AG10803 (cell line): Measurements from ENCODE around the gene EIF5AL1.

Experiments
- DNase-seq: peaks from one replicate; pipeline ENCODE4 v3.0.0; 2010; ENCODE audit warnings: low read depth
- H3K4me3 ChIP-seq: 2 replicates; pipeline ENCODE4 v1.5.1; 2011; ENCODE audit warnings: mild to moderate bottlenecking, low read length, control low read depth
- CTCF ChIP-seq: conservative IDR thresholded peaks from 2 replicates; pipeline ENCODE4 v1.5.1; 2011; ENCODE audit warnings: mild to moderate bottlenecking, low read length, control low read depth, inconsistent platforms

The EIF5AL1 gene

GRCh38 chr10:79492839-79493238 is 19.5 kb upstream of the EIF5AL1 start:
- TF ChIP-seq CTCF, result no peak
- DNase-seq, result no peak

GRCh38 chr10:79493806-79494205 is 18.5 kb upstream of the EIF5AL1 start:
- H3K4me3 ChIP-seq, result no peak overlapping the region
- no peak for TF ChIP-seq CTCF
- DNase-seq, result no peak

More at GRCh38 chr10:79492839-79493238, 19.5 kb upstream of the EIF5AL1 start:
- no peak overlapping the region for H3K4me3 ChIP-seq

- no peak for TF ChIP-seq CTCF
- DNase-seq, result no peak
- no peak overlapping the region for H3K4me3 ChIP-seq
These were observed 17.2 kb upstream of the EIF5AL1 start for GRCh38 chr10:79494871-79495705.

- no peak for TF ChIP-seq CTCF
- DNase-seq, result no peak
- H3K4me3 ChIP-seq, result no peak overlapping the region
These were observed 16.5 kb upstream of the EIF5AL1 start for GRCh38 chr10:79495791-79496190.

- TF ChIP-seq CTCF, result no peak
- no peak overlapping the region for H3K4me3 ChIP-seq
- DNase-seq, result no peak
These were observed 15.4 kb upstream of the EIF5AL1 start for GRCh38 chr10:79496896-79497295.

- no peak overlapping the region for H3K4me3 ChIP-seq
- DNase-seq, result no peak
- no peak for TF ChIP-seq CTCF
These were observed 14.0 kb upstream of the EIF5AL1 start for GRCh38 chr10:79498291-79498829.
